CD14-positive monocyte (primary cell): ENCODE results near the gene COMMD1. TPM values are rescaled to one million over a fixed set of nuclear protein-coding genes. Genes with fewer than 3 reads are reported as not detected.

ENCODE experiments used
- DNase-seq, 3 donors: peaks; one replicate each; pipeline ENCODE4 v3.0.0-alpha.2; 2011 to 2022
- H2AFZ ChIP-seq: 2 replicates; pipeline ENCODE4 v1.6.0; 2012; ENCODE audit warnings: mild to moderate bottlenecking, low read depth, low read length, inconsistent platforms; ENCODE audit not compliant: insufficient read depth, poor library complexity, severe bottlenecking
- H3K27ac ChIP-seq, 2 donors: 1 replicate in 1 of 2; 2 replicates in 1 of 2; pipeline ENCODE4 v1.5.1; 2012 to 2013; ENCODE audit warnings: low read length in 2 of 2, control low read depth in 1 of 2, inconsistent platforms in 1 of 2, low read depth in 1 of 2, mild to moderate bottlenecking in 1 of 2
- H3K27me3 ChIP-seq, 2 donors: one replicate each; pipeline versions ENCODE4 v1.6.0 to v1.6.1; 2011 to 2013; ENCODE audit warnings: low read length in 2 of 2; ENCODE audit not compliant: control insufficient read depth in 2 of 2, insufficient read depth in 2 of 2
- H3K36me3 ChIP-seq, 2 donors: replicated peaks in 1 of 2; 1 replicate in 1 of 2; 2 replicates in 1 of 2; pipeline versions ENCODE4 v1.5.1 to v1.6.1; 2012 to 2013; ENCODE audit warnings: low read length in 2 of 2, control low read depth in 1 of 2, inconsistent platforms in 1 of 2, mild to moderate bottlenecking in 1 of 2; ENCODE audit not compliant: insufficient read depth in 2 of 2, control insufficient read depth in 1 of 2
- H3K4me1 ChIP-seq, 2 donors: 1 replicate in 1 of 2; 2 replicates in 1 of 2; pipeline versions ENCODE4 v1.5.1 to v1.6.1; 2012 to 2013; ENCODE audit warnings: low read length in 2 of 2, control low read depth in 1 of 2, inconsistent platforms in 1 of 2, mild to moderate bottlenecking in 1 of 2, moderate library complexity in 1 of 2; ENCODE audit not compliant: insufficient read depth in 2 of 2, control insufficient read depth in 1 of 2
- H3K4me2 ChIP-seq: replicated peaks from 2 replicates; pipeline ENCODE3; 2012; ENCODE audit warnings: low read length, moderate library complexity, mild to moderate bottlenecking; ENCODE audit not compliant: poor library complexity, severe bottlenecking; ENCODE audit errors: extremely low read depth
- H3K4me3 ChIP-seq, 3 experiments: fragments of 200-600 bp in 1 of 3; sonication (generic) in 1 of 3; replicated peaks in 1 of 3; 1 replicate in 2 of 3; 2 replicates in 1 of 3; pipeline ENCODE4 v1.5.1; 2011 to 2013; ENCODE audit warnings: low read length in 3 of 3, mild to moderate bottlenecking in 3 of 3, control low read depth in 2 of 3, low read depth in 2 of 3, inconsistent platforms in 1 of 3, moderate library complexity in 1 of 3
- H3K79me2 ChIP-seq: 2 replicates; pipeline ENCODE4 v1.6.0; 2012; ENCODE audit warnings: mild to moderate bottlenecking, control low read depth, inconsistent platforms, low read length, moderate library complexity; ENCODE audit not compliant: insufficient read depth
- H3K9ac ChIP-seq: 2 replicates; pipeline ENCODE4 v1.6.0; 2017; ENCODE audit warnings: low read length, mild to moderate bottlenecking; ENCODE audit not compliant: insufficient read depth, poor library complexity, severe bottlenecking
- H3K9me3 ChIP-seq, 2 donors: replicated peaks in 1 of 2; 1 replicate in 1 of 2; 2 replicates in 1 of 2; pipeline versions ENCODE4 v1.5.1 to v1.6.1; 2012 to 2013; ENCODE audit warnings: low read length in 2 of 2, control low read depth in 1 of 2; ENCODE audit not compliant: control insufficient read depth in 1 of 2, insufficient read depth in 1 of 2
- H4K20me1 ChIP-seq: 2 replicates; pipeline ENCODE4 v1.6.0; 2012; ENCODE audit warnings: mild to moderate bottlenecking, low read length, control low read depth, moderate library complexity; ENCODE audit not compliant: insufficient read depth
- H3K27ac Mint-ChIP-seq, 7 donors: one replicate each; pipeline ENCODE4 v1.8.0; 2020; ENCODE audit warnings: mild to moderate bottlenecking in 7 of 7, mixed read lengths in 7 of 7, moderate library complexity in 6 of 7, inconsistent platforms in 2 of 7
- H3K27me3 Mint-ChIP-seq, 3 donors: one replicate each; pipeline ENCODE4 v1.8.0; 2021 to 2022; ENCODE audit warnings: low read depth in 3 of 3, mild to moderate bottlenecking in 3 of 3, mixed read lengths in 3 of 3, moderate library complexity in 3 of 3, inconsistent platforms in 1 of 3
- H3K36me3 Mint-ChIP-seq, 2 donors: one replicate each; pipeline ENCODE4 v1.8.0; 2020; ENCODE audit warnings: mixed read lengths in 2 of 2, inconsistent platforms in 1 of 2, mild to moderate bottlenecking in 1 of 2
- H3K4me1 Mint-ChIP-seq: one replicate; pipeline ENCODE4 v1.8.0; 2020; ENCODE audit warnings: mild to moderate bottlenecking, mixed read lengths
- H3K4me3 Mint-ChIP-seq, 2 donors: one replicate each; pipeline ENCODE4 v1.8.0; 2020; ENCODE audit warnings: mild to moderate bottlenecking in 2 of 2, mixed read lengths in 2 of 2, moderate library complexity in 1 of 2
- H3K9me3 Mint-ChIP-seq, 7 donors: one replicate each; pipeline ENCODE4 v1.8.0; 2020 to 2022; ENCODE audit warnings: mixed read lengths in 7 of 7, mild to moderate bottlenecking in 6 of 7, moderate library complexity in 6 of 7, inconsistent platforms in 2 of 7
- WGBS: methylation state at CpG from one replicate; pipeline ENCODE4 v1.1.5; 2013; ENCODE audit warnings: missing lambda C conversion rate; ENCODE audit not compliant: insufficient coverage; 5-methylcytosine and 5-hydroxymethylcytosine counted together
- intact Hi-C, 2 donors: fragments of 100-400 bp; cut with micrococcal nuclease; formaldehyde crosslinking; loops; one replicate each; pipeline versions ENCODE4 v1.15.0 to v1.15.1; 2023
- polyA plus RNA-seq, 3 donors: library from polyadenylated mRNA; depleted of rRNA in 1 of 3; unstranded in 2 of 3; stranded (reverse) in 1 of 3; fragments of 300-500 nt in 2 of 3; fragments of >200 nt in 1 of 3; fragmentation: Illumina TruSeq in 2 of 3; gene quantifications; 1 replicate in 2 of 3; 2 replicates in 1 of 3; pipeline ENCODE4 v1.2.3, GENCODE V29; 2012 to 2021
- TF ChIP-seq, protein P1 (sequence below): fragments of 200-600 bp; IDR thresholded peaks from one replicate; pipeline ENCODE4 v1.8.0; 2022; ENCODE audit warnings: antibody characterized with exemption, mild to moderate bottlenecking

Gene COMMD1
- polyA plus RNA-seq, 3 donors = 25.2 to 82.1 (median 70.7) TPM

DNA sequence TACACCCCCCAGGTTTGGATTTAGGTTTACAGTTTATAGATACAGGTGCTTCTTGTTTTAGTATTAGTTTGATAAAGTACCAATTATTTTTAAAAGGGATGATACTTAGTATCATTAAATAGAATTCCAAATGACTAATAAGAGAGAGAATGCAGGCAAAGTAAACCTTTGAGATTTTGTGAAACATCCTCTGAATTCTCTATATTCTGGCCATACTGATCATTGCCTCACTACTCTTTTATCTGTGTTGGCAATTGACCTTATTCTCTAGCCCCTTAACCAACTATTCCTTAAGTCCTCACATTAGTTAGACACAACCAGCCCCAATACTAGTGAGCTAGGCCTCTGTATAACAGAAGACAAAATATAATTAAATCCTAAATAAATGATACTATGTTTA lies 125.4 kb downstream of the COMMD1 start:
- TF ChIP-seq, protein P1, sequence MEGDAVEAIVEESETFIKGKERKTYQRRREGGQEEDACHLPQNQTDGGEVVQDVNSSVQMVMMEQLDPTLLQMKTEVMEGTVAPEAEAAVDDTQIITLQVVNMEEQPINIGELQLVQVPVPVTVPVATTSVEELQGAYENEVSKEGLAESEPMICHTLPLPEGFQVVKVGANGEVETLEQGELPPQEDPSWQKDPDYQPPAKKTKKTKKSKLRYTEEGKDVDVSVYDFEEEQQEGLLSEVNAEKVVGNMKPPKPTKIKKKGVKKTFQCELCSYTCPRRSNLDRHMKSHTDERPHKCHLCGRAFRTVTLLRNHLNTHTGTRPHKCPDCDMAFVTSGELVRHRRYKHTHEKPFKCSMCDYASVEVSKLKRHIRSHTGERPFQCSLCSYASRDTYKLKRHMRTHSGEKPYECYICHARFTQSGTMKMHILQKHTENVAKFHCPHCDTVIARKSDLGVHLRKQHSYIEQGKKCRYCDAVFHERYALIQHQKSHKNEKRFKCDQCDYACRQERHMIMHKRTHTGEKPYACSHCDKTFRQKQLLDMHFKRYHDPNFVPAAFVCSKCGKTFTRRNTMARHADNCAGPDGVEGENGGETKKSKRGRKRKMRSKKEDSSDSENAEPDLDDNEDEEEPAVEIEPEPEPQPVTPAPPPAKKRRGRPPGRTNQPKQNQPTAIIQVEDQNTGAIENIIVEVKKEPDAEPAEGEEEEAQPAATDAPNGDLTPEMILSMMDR = no peak
- no peak for DNase-seq
- Histone ChIP-seq H3K27ac (no peak overlapping the region), H3K9me3 (no peaks in the 10 kb centered on the region), H4K20me1 (no peaks in the 10 kb centered on the region), H3K36me3 (no peaks in the 10 kb centered on the region), H3K4me1 (no peaks in the 10 kb centered on the region), H2AFZ (no peak overlapping the region), H3K27me3 (no peaks in the 10 kb centered on the region), H3K4me2 (no peak overlapping the region), H3K4me3 (no peak overlapping the region), H3K79me2 (no peaks in the 10 kb centered on the region), H3K9ac (no peak overlapping the region)
- H3K9me3 Mint-ChIP-seq = peaks cover 0 to 6% (median 0%) of the 10 kb centered on the region in 7 donors
- no peaks in the 10 kb centered on the region for H3K27me3 Mint-ChIP-seq
- intact Hi-C loops = no loop called here
- no peak overlapping the region for H3K4me3 Mint-ChIP-seq
- peaks cover 2% of the 10 kb centered on the region for H3K4me1 Mint-ChIP-seq
- no peak overlapping the region for H3K27ac Mint-ChIP-seq
- peaks cover 0 to 9% of the 10 kb centered on the region in 2 donors for H3K36me3 Mint-ChIP-seq

DNA sequence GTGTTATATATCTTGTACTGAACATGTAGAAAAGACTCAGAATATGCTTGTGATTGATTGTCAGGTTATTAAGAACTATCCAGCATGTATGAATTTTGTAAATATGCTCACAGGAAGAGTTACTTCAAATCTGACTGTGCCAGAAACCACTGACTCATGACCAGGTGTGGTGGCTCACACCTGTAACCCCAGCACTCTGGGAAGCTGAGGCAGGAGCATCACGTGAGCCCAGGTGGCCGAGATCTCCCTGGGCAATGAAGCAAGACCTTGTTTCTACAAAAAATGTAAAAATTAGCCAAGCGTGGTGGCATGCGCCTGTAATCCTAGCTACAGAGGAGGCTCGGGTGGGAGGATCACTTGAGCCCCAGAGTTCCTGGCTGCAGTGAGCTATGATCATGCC lies 126.6 kb downstream of the COMMD1 start:
- WGBS = 97% methylated on average over 3 of the region's 5 CpGs
- Histone ChIP-seq H2AFZ (no peak overlapping the region), H3K79me2 (no peaks in the 10 kb centered on the region), H3K36me3 (no peaks in the 10 kb centered on the region), H3K4me3 (no peak overlapping the region), H3K4me1 (no peaks in the 10 kb centered on the region), H3K9ac (no peak overlapping the region), H3K27ac (no peak overlapping the region), H3K27me3 (no peaks in the 10 kb centered on the region), H3K9me3 (no peaks in the 10 kb centered on the region), H4K20me1 (no peaks in the 10 kb centered on the region), H3K4me2 (no peak overlapping the region)
- H3K4me1 Mint-ChIP-seq = peaks cover 5% of the 10 kb centered on the region
- intact Hi-C loops = no loop called here
- no peak overlapping the region for H3K4me3 Mint-ChIP-seq
- H3K27me3 Mint-ChIP-seq = no peaks in the 10 kb centered on the region
- TF ChIP-seq, protein P1 = no peak
- peaks cover 0 to 9% of the 10 kb centered on the region in 2 donors for H3K36me3 Mint-ChIP-seq
- no peak for DNase-seq
- no peak overlapping the region for H3K27ac Mint-ChIP-seq
- peaks cover 0 to 3% (median 0%) of the 10 kb centered on the region in 7 donors for H3K9me3 Mint-ChIP-seq
